B cell (primary cell): ENCODE results near the gene PSMC5. TPM values are rescaled to one million over a fixed set of nuclear protein-coding genes. Genes with fewer than 3 reads are reported as not detected.

Experiments used
- ATAC-seq: fragments of 200-7000 bp; cut with Tn5 transposase; one replicate; pipeline ENCODE4 v1.10.0; 2021; ENCODE audit warnings: low read depth, mild to moderate bottlenecking, moderate number of reproducible peaks, moderate library complexity
- CTCF ChIA-PET: fragments of 350-600 bp; sonication (Branson Sonifier 250); formaldehyde crosslinking; loops from one replicate; lab custom pipeline; 2021; ENCODE audit warnings: antibody characterized with exemption, inconsistent platforms; lab: Charles Lee
- POLR2A ChIA-PET: fragments of 350-600 bp; sonication (Branson Sonifier 250); formaldehyde crosslinking; loops from one replicate; lab custom pipeline; 2021; ENCODE audit warnings: antibody characterized with exemption; lab: Charles Lee
- DNase-seq: peaks from one replicate; pipeline ENCODE4 v3.0.0; 2013
- H2AFZ ChIP-seq: 2 replicates; pipeline ENCODE4 v1.6.1; 2012; ENCODE audit warnings: mild to moderate bottlenecking, low read depth, low read length; ENCODE audit not compliant: insufficient read depth, poor library complexity, severe bottlenecking
- H3K27ac ChIP-seq, 2 donors: 1 replicate in 1 of 2; 2 replicates in 1 of 2; pipeline ENCODE4 v1.5.1; 2012 to 2013; ENCODE audit warnings: low read length in 2 of 2, mild to moderate bottlenecking in 2 of 2, moderate library complexity in 1 of 2
- H3K27me3 ChIP-seq, 4 experiments: fragments of 200-600 bp in 1 of 4; sonication (generic) in 1 of 4; replicated peaks in 1 of 4; 1 replicate in 2 of 4; 2 replicates in 2 of 4; pipeline versions ENCODE4 v1.6.1 to v1.7.0; 2013 to 2016; ENCODE audit warnings: low read length in 3 of 4, mild to moderate bottlenecking in 2 of 4, mixed read lengths in 1 of 4, moderate library complexity in 1 of 4; ENCODE audit not compliant: insufficient read depth in 4 of 4, control insufficient read depth in 3 of 4; ENCODE audit errors: control extremely low read depth in 1 of 4
- H3K36me3 ChIP-seq, 2 experiments: replicated peaks in 1 of 2; 1 replicate in 1 of 2; 2 replicates in 1 of 2; pipeline versions ENCODE4 v1.6.1 to v1.7.1; 2013; ENCODE audit warnings: low read length in 1 of 2; ENCODE audit not compliant: insufficient read depth in 2 of 2, control insufficient read depth in 1 of 2; ENCODE audit errors: control extremely low read depth in 1 of 2, extremely low read depth in 1 of 2
- H3K4me1 ChIP-seq, 2 donors: fragments of 200-600 bp in 1 of 2; sonication (generic) in 1 of 2; 1 replicate in 1 of 2; 2 replicates in 1 of 2; pipeline versions ENCODE4 v1.5.1 to v1.6.1; 2013 to 2017; ENCODE audit warnings: low read length in 2 of 2; ENCODE audit not compliant: control insufficient read depth in 2 of 2, insufficient read depth in 2 of 2
- H3K4me2 ChIP-seq: replicated peaks from 2 replicates; pipeline ENCODE3; 2012; ENCODE audit warnings: mild to moderate bottlenecking, low read depth, low read length; ENCODE audit not compliant: poor library complexity, severe bottlenecking
- H3K4me3 ChIP-seq, 5 experiments: fragments of 200-600 bp in 1 of 5; sonication (generic) in 1 of 5; 1 replicate in 3 of 5; 2 replicates in 2 of 5; pipeline versions ENCODE4 v1.5.1 to v1.7.0; 2011 to 2016; ENCODE audit warnings: low read length in 4 of 5, mild to moderate bottlenecking in 4 of 5, low read depth in 2 of 5, control low read depth in 1 of 5, moderate library complexity in 1 of 5; ENCODE audit not compliant: insufficient read depth in 1 of 5; ENCODE audit errors: control extremely low read depth in 1 of 5, extremely low read depth in 1 of 5
- H3K79me2 ChIP-seq: fragments of 200-600 bp; sonication (generic); one replicate; pipeline ENCODE4 v1.6.0; 2016; ENCODE audit warnings: low read length; ENCODE audit not compliant: control insufficient read depth, insufficient read depth
- H3K9ac ChIP-seq: fragments of 200-600 bp; sonication (generic); 2 replicates; pipeline ENCODE4 v1.6.1; 2017; ENCODE audit warnings: mild to moderate bottlenecking, low read length, moderate library complexity
- H3K9me3 ChIP-seq, 3 donors: one replicate each; pipeline versions ENCODE4 v1.6.1 to v1.7.1; 2013; ENCODE audit warnings: low read length in 2 of 3; ENCODE audit not compliant: control insufficient read depth in 2 of 3, insufficient read depth in 1 of 3; ENCODE audit errors: control extremely low read depth in 1 of 3
- H4K20me1 ChIP-seq: 2 replicates; pipeline ENCODE4 v1.6.0; 2012; ENCODE audit warnings: mild to moderate bottlenecking, low read length; ENCODE audit not compliant: insufficient read depth, control insufficient read depth, poor library complexity, severe bottlenecking
- H3K27ac Mint-ChIP-seq: one replicate; pipeline ENCODE4 v1.8.0; 2021; ENCODE audit warnings: mixed read lengths
- H3K27me3 Mint-ChIP-seq: one replicate; pipeline ENCODE4 v1.8.0; 2021; ENCODE audit warnings: mixed read lengths
- H3K4me1 Mint-ChIP-seq: one replicate; pipeline ENCODE4 v1.8.0; 2021; ENCODE audit warnings: mixed read lengths
- H3K4me3 Mint-ChIP-seq: one replicate; pipeline ENCODE4 v1.8.0; 2021; ENCODE audit warnings: mixed read lengths
- H3K9me3 Mint-ChIP-seq: one replicate; pipeline ENCODE4 v1.8.0; 2022; ENCODE audit warnings: mixed read lengths; ENCODE audit not compliant: insufficient read depth
- CTCF ChIP-seq: fragments of 200-600 bp; IDR thresholded peaks from one replicate; pipeline ENCODE4 v1.8.0; 2022; ENCODE audit warnings: antibody characterized with exemption, mild to moderate bottlenecking
- EZH2 ChIP-seq: IDR thresholded peaks from 2 replicates; pipeline ENCODE4 v1.6.1; 2012; ENCODE audit warnings: borderline replicate concordance, low read depth, mild to moderate bottlenecking, moderate library complexity, low read length; ENCODE audit not compliant: insufficient read depth, poor library complexity, severe bottlenecking
- WGBS: methylation state at CpG from one replicate; pipeline ENCODE4 v1.1.5; 2013; ENCODE audit warnings: missing lambda C conversion rate; ENCODE audit not compliant: insufficient coverage; 5-methylcytosine and 5-hydroxymethylcytosine counted together
- intact Hi-C: fragments of 100-400 bp; cut with micrococcal nuclease; formaldehyde crosslinking; loops from one replicate; pipeline ENCODE4 v1.10.0; 2022
- polyA plus RNA-seq: library from polyadenylated mRNA; depleted of rRNA; stranded (reverse); fragments of >200 nt; gene quantifications from 2 replicates; pipeline ENCODE4 v1.2.3, GENCODE V29; 2012
- total RNA-seq, 2 donors: library from RNA; stranded (reverse); fragments of 120-200 nt in 1 of 2; gene quantifications; 1 replicate in 1 of 2; 2 replicates in 1 of 2; pipeline versions ENCODE4 v1.2.3 to v1.2.4, GENCODE V29; 2013 to 2022

The PSMC5 gene
- total and polyA plus RNA-seq, 2 donors (not counting 1 experiment from before 2014, with no cell fraction given): 87.1 to 104 TPM

- peaks cover 68% of the 10 kb centered on the region for H3K4me1 Mint-ChIP-seq
- peaks cover 32 to 46% of the 10 kb centered on the region in 2 donors for H3K4me1 ChIP-seq
- H3K9ac ChIP-seq: peak overlapping the region; percentile 80
- peaks cover 54% of the 10 kb centered on the region for H3K79me2 ChIP-seq
- H3K27ac Mint-ChIP-seq: peak overlapping the region; percentile 98
- peaks cover 5% of the 10 kb centered on the region for H4K20me1 ChIP-seq
- ChIA-PET CTCF (interaction anchor here (1.2 to 3.3 kb wide), 4 partner anchors 11 to 131 kb away, joined by 3 to 15 read pairs (median 6); no protein-coding TSS in a partner anchor), POLR2A (interaction anchor here (0.6 to 2.7 kb wide), 5 partner anchors 14 to 128 kb away, joined by 5 to 23 read pairs (median 6); partner anchors contain the start of genes CCDC47, DDX42, LIMD2 and SMARCD2)
- peaks cover 2 to 67% of the 10 kb centered on the region in 2 experiments for H3K36me3 ChIP-seq
- TF ChIP-seq CTCF (peak; percentile 21), EZH2 (no peak)
- H2AFZ ChIP-seq: peak overlapping the region; percentile 92
- intact Hi-C loops: loop anchor here (1.0 to 5.0 kb wide), 8 partner anchors 15 to 679 kb away; partner anchors contain the start of genes CCDC47, CEP95, DDX5 and ERN1
- peak overlapping the region; percentile 70 to 92 for H3K27ac ChIP-seq
- H3K9me3 ChIP-seq: no peaks in the 10 kb centered on the region
- H3K9me3 Mint-ChIP-seq: no peaks in the 10 kb centered on the region
- no peaks in the 10 kb centered on the region for H3K27me3 Mint-ChIP-seq
- DNase-seq: no peak
- H3K4me3 ChIP-seq: peak overlapping the region; percentile 78 to 92 (median 81)
- peak overlapping the region; percentile 98 for H3K4me3 Mint-ChIP-seq
- peak overlapping the region; percentile 87 for H3K4me2 ChIP-seq
- H3K27me3 ChIP-seq: no peaks in the 10 kb centered on the region
- ATAC-seq: no peak
- 5% methylated on average over 9 of the region's 19 CpGs for WGBS
Measured at GRCh38 chr17:63827801-63828221, 580 bp downstream of the PSMC5 start.

- Histone ChIP-seq H3K4me3 (no peak overlapping the region), H3K9ac (no peak overlapping the region), H3K4me1 (peaks cover 31 to 43% of the 10 kb centered on the region in 2 donors), H3K36me3 (peaks cover 2 to 71% of the 10 kb centered on the region in 2 experiments), H3K9me3 (no peaks in the 10 kb centered on the region), H2AFZ (no peak overlapping the region), H4K20me1 (peaks cover 5% of the 10 kb centered on the region), H3K4me2 (no peak overlapping the region), H3K79me2 (peaks cover 53% of the 10 kb centered on the region), H3K27ac (no peak overlapping the region), H3K27me3 (no peaks in the 10 kb centered on the region)
- Mint-ChIP-seq H3K27me3 (no peaks in the 10 kb centered on the region), H3K9me3 (no peaks in the 10 kb centered on the region), H3K27ac (no peak overlapping the region), H3K4me1 (peaks cover 62% of the 10 kb centered on the region), H3K4me3 (peak overlapping the region; percentile 98)
- no peak for TF ChIP-seq EZH2
- intact Hi-C loops: loop anchor here (5.0 kb wide), 1 partner anchor 678 kb away; the partner anchor contains the start of genes CEP95 and DDX5
- ATAC-seq: no peak
- DNase-seq: peak; percentile 9
- ChIA-PET CTCF (interaction anchor here (0.6 to 1.9 kb wide), 4 partner anchors 10 to 37 kb away, joined by 3 to 9 read pairs (median 4); no protein-coding TSS in a partner anchor), POLR2A (interaction anchor here (1.0 kb wide), 2 partner anchors 13 to 14 kb away, joined by 5 to 9 read pairs; no protein-coding TSS in a partner anchor)
- 100% methylated on average over 1 of the region's 3 CpGs for WGBS
Measured at GRCh38 chr17:63828936-63829335, 1.7 kb downstream of the PSMC5 start.
